HCT116 (cell line): ENCODE data around the gene CD22.

ENCODE experiments used
- EZH2 ChIP-seq: fragments of 200-600 bp; sonication (generic); IDR thresholded peaks from 2 replicates; pipeline ENCODE4 v1.6.1; 2017; ENCODE audit warnings: antibody characterized with exemption, mixed run types
- POLR2AphosphoS5 ChIP-seq: IDR thresholded peaks from 2 replicates; pipeline ENCODE4 v1.6.1; 2011; ENCODE audit warnings: mild to moderate bottlenecking, low read depth, low read length, moderate library complexity

- TF ChIP-seq EZH2 (no peak), POLR2AphosphoS5 (no peak)
Measured at GRCh38 chr19:35298561-35298972, 30.4 kb upstream of the CD22 start.
